HEK293T (cell line): Measurements from ENCODE around the gene LRRC57.

Source experiments
- CTCF ChIA-PET: fragments of 350-600 bp; formaldehyde crosslinking; extraction: SDS; loops from one replicate; lab custom pipeline; 2021; ENCODE audit warnings: antibody characterized with exemption, inconsistent platforms; lab: Yijun Ruan, JAX
- POLR2A ChIA-PET: fragments of 350-600 bp; formaldehyde crosslinking; extraction: SDS; loops from one replicate; lab custom pipeline; 2020; ENCODE audit warnings: antibody characterized with exemption, inconsistent platforms; lab: Yijun Ruan, JAX
- DNase-seq: peaks from one replicate; pipeline ENCODE4 v3.0.0; 2012; ENCODE audit warnings: mixed read lengths; ENCODE audit errors: extremely low spot score
- ARNT ChIP-seq: fragments of 450-650 bp; IDR thresholded peaks from 2 replicates; pipeline ENCODE4 v1.6.1; 2017; ENCODE audit warnings: mild to moderate bottlenecking
- BHLHE40 ChIP-seq: fragments of 450-650 bp; IDR thresholded peaks from 2 replicates; pipeline ENCODE4 v1.6.1; 2016; ENCODE audit warnings: mild to moderate bottlenecking, moderate library complexity, borderline replicate concordance
- CTBP1 ChIP-seq: fragments of 450-650 bp; IDR thresholded peaks from 2 replicates; pipeline ENCODE4 v1.6.1; 2016; ENCODE audit warnings: borderline replicate concordance
- ELF4 ChIP-seq: fragments of 450-650 bp; IDR thresholded peaks from 2 replicates; pipeline ENCODE4 v1.6.1; 2017; ENCODE audit warnings: antibody characterized with exemption
- FOXA1 ChIP-seq: fragments of 450-650 bp; IDR thresholded peaks from 2 replicates; pipeline ENCODE4 v1.6.1; 2016; ENCODE audit warnings: mild to moderate bottlenecking
- FOXK2 ChIP-seq: fragments of 450-650 bp; IDR thresholded peaks from 2 replicates; pipeline ENCODE4 v1.6.1; 2016; ENCODE audit warnings: mild to moderate bottlenecking
- FOXM1 ChIP-seq: fragments of 450-650 bp; IDR thresholded peaks from 2 replicates; pipeline ENCODE4 v1.6.1; 2017; ENCODE audit warnings: mild to moderate bottlenecking, borderline replicate concordance
- HDGF ChIP-seq: fragments of 450-650 bp; IDR thresholded peaks from 2 replicates; pipeline ENCODE4 v1.6.1; 2017; ENCODE audit warnings: antibody characterized with exemption, borderline replicate concordance
- L3MBTL2 ChIP-seq: fragments of 450-650 bp; conservative IDR thresholded peaks from 2 replicates; pipeline ENCODE4 v1.6.1; 2016; ENCODE audit warnings: mild to moderate bottlenecking
- LEF1 ChIP-seq: fragments of 450-650 bp; IDR thresholded peaks from 2 replicates; pipeline ENCODE4 v1.6.1; 2017; ENCODE audit warnings: mild to moderate bottlenecking, borderline replicate concordance
- NFRKB ChIP-seq: fragments of 450-650 bp; IDR thresholded peaks from 2 replicates; pipeline ENCODE4 v1.6.1; 2016; ENCODE audit warnings: mild to moderate bottlenecking, moderate library complexity
- SP1 ChIP-seq: fragments of 450-650 bp; IDR thresholded peaks from 2 replicates; pipeline ENCODE4 v1.6.1; 2017
- SUZ12 ChIP-seq: fragments of 450-650 bp; IDR thresholded peaks from 2 replicates; pipeline ENCODE4 v1.6.1; 2016; ENCODE audit warnings: mild to moderate bottlenecking
- TARDBP ChIP-seq: fragments of 450-650 bp; IDR thresholded peaks from 2 replicates; pipeline ENCODE4 v1.6.1; 2016
- ZNF384 ChIP-seq: fragments of 450-650 bp; IDR thresholded peaks from 2 replicates; pipeline ENCODE4 v1.6.1; 2016
- TF ChIP-seq, protein P1 (sequence below): fragments of 450-650 bp; IDR thresholded peaks from 2 replicates; pipeline ENCODE4 v1.6.1; 2016

Gene LRRC57

GRCh38 chr15:42511007-42511391, 37.6 kb downstream of the LRRC57 start:
- POLR2A ChIA-PET: no interaction called here
- CTCF ChIA-PET: no interaction called here
- TF ChIP-seq HDGF (no peak), FOXA1 (no peak), CTBP1 (no peak), TARDBP (no peak), ZNF384 (no peak), SUZ12 (no peak), SP1 (no peak), ELF4 (no peak), FOXK2 (no peak), BHLHE40 (no peak), FOXM1 (no peak), NFRKB (no peak)
- DNase-seq: no peak

DNA sequence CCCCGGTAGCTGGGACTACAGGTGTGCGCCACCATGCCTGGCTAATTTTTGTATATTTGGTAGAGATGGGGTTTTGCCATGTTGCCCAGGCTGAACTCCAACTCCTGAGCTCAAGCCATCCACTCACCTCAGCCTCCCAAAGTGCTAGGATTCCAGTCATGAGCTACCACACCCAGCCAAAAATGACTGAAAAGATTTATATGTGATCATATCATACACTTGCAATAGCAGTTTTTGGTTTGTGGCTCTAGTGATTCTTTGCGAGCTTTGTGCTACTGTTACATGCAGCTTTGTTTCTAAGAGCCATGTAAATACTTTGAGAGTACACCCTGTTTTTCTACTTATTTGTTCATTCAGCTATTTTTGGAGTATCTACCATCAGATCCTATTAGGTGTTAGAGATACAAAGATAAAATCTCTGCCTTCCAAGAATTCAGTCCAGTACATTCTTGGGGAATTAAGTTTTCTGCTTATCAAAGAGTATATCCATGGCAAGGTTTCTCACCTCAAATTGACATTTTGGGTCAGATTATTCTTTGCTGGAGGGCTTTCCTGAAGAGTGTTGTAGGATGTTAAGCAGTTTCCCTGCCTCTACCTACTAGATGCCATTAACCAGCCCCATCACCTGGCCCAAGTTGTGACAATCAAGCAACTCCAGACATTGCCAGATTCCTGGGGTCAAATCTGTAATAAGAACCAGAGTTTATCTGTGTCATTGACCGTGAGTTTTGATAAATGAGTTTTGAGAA, 38.2 kb downstream of the LRRC57 start:
- CTCF ChIA-PET: no interaction called here

DNA sequence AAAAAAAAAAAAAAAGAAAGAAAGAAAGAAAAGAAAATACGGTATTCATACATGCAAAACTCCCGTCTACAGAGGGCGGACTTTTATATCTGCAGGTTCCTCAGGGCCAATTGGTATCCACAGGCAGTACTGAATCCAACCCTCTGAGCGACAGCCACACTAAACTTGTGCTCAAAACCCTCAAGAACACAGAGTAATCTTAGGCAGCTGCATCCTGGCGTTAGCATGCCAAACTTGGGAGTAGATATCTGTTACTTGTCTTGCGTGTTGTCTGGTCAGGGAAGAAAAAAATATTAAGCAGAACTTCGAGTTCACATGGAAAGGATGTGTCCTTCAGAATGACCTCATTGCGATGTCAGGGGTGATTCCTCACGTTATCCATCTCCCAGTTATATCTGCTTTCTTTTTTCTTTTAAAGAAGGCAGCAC, 40.3 kb downstream of the LRRC57 start:
- CTCF ChIA-PET: no interaction called here
- no peak for TF ChIP-seq SUZ12
- TF ChIP-seq SP1: no peak
- no peak for TF ChIP-seq LEF1
- TF ChIP-seq BHLHE40: no peak
- no peak for TF ChIP-seq FOXK2
- TF ChIP-seq ZNF384: no peak
- no peak for TF ChIP-seq FOXA1
- TF ChIP-seq CTBP1: no peak
- TF ChIP-seq L3MBTL2: no peak
- TF ChIP-seq ELF4: no peak
- TF ChIP-seq NFRKB: no peak
- no peak for TF ChIP-seq TARDBP
- no peak for TF ChIP-seq FOXM1
- no peak for TF ChIP-seq HDGF
- TF ChIP-seq, protein P1, sequence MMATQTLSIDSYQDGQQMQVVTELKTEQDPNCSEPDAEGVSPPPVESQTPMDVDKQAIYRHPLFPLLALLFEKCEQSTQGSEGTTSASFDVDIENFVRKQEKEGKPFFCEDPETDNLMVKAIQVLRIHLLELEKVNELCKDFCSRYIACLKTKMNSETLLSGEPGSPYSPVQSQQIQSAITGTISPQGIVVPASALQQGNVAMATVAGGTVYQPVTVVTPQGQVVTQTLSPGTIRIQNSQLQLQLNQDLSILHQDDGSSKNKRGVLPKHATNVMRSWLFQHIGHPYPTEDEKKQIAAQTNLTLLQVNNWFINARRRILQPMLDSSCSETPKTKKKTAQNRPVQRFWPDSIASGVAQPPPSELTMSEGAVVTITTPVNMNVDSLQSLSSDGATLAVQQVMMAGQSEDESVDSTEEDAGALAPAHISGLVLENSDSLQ: no peak
- no peak for TF ChIP-seq ARNT
- no peak for DNase-seq
- POLR2A ChIA-PET: no interaction called here

More for the DNA sequence above, 38.2 kb downstream of the LRRC57 start:
- no peak for TF ChIP-seq CTBP1
- TF ChIP-seq FOXK2: no peak
- TF ChIP-seq LEF1: no peak
- TF ChIP-seq SP1: no peak
- no peak for TF ChIP-seq ZNF384
- TF ChIP-seq BHLHE40: no peak
- no peak for TF ChIP-seq ARNT
- TF ChIP-seq L3MBTL2: no peak
- no peak for TF ChIP-seq SUZ12
- TF ChIP-seq HDGF: no peak
- no peak for TF ChIP-seq ELF4
- TF ChIP-seq, protein P1: no peak
- TF ChIP-seq FOXM1: no peak
- no peak for DNase-seq
- POLR2A ChIA-PET: no interaction called here

GRCh38 chr15:42507514-42507913, 41.1 kb downstream of the LRRC57 start:
- no peak for DNase-seq
- POLR2A ChIA-PET: no interaction called here
- CTCF ChIA-PET: no interaction called here
- TF ChIP-seq, protein P1: no peak
- TF ChIP-seq SUZ12: no peak
- no peak for TF ChIP-seq FOXA1
- TF ChIP-seq HDGF: no peak
- TF ChIP-seq FOXM1: no peak
- TF ChIP-seq NFRKB: no peak
- no peak for TF ChIP-seq SP1
- TF ChIP-seq TARDBP: no peak

DNA sequence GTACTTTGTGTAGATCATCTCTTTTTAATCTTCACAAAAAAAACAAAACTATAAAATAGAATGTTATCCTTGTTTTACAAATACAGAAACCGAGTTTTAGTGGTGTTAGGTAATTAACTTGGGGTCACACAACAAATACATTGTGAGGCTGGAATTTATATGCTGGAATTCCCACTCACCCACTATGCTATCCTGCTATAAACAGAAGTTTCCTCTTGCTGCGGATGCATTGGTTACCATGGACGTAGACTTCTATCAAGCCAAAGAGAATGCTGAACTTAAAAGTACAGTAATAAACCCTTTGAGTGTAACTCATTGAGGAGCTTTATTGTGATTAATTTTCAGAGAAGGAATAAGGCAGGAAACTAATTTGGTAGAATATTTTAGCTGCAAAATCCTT, 44.0 kb downstream of the LRRC57 start:
- ChIA-PET POLR2A (interaction anchor here (0.7 to 1.0 kb wide), 2 partner anchors 10 to 14 kb away, joined by 3 read pairs; partner anchors contain the start of gene ZNF106), CTCF (no interaction called here)
- no peak for TF ChIP-seq FOXK2
- TF ChIP-seq CTBP1: no peak
- no peak for TF ChIP-seq FOXM1
- TF ChIP-seq SUZ12: no peak
- TF ChIP-seq SP1: no peak
- no peak for TF ChIP-seq NFRKB
- no peak for TF ChIP-seq HDGF
- TF ChIP-seq FOXA1: no peak
- TF ChIP-seq ELF4: no peak
- TF ChIP-seq L3MBTL2: no peak
- TF ChIP-seq LEF1: no peak
- no peak for TF ChIP-seq ARNT
- no peak for TF ChIP-seq BHLHE40
- TF ChIP-seq, protein P1: no peak
- no peak for DNase-seq
